ENCODE results near the gene SECISBP2.
"Not testable (repeated sequence)": the region's sequence is repeated elsewhere in the genome, so short reads cannot be mapped to it uniquely, and the experiment has no call there.

SECISBP2 gene

DNA sequence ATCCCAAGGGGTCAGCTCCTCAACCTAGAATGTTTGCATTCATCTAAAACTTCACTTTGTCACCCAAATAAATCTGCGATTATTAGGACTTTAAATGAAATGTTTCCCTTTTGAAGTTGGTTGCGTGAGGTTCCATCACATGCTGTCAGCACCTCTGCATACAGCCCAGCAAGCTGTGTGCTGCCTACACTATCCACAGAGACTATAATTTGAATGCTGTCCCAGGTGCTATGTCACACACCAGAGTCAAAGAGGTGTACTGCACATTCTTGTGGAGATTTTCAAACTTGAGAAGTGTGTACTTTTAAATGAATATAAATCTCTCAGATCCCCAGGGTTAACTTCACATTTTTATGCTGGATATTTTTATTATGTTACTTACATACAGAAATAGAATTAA lies 26.6 kb upstream of the SECISBP2 start:
- H2AFZ ChIP-seq (ENCODE audit: low read length) = no peak overlapping the region
- H3K18ac ChIP-seq (ENCODE audit: low read length) = no peak overlapping the region
- H2AK5ac ChIP-seq (ENCODE audit: low read depth, low read length) = no peak overlapping the region
- H2BK12ac ChIP-seq (ENCODE audit: low read length) = no peak overlapping the region
- no peak overlapping the region for H3K27ac ChIP-seq (replicated peaks; ENCODE audit: low read length)
- no peak overlapping the region for H3K4me3 ChIP-seq (ENCODE audit: low read length in 2 of 2)
- peaks cover 7 to 8% of the 10 kb centered on the region in 2 donors for H3K9me3 ChIP-seq (replicated peaks in 1 of 2; ENCODE audit: control insufficient read depth in 2 of 2, insufficient read depth in 1 of 2, low read depth in 1 of 2, low read length in 2 of 2)
- DNase-seq (ENCODE audit: low spot score) = no peak
- WGBS, 2 donors (ENCODE audit: extremely low coverage in 2 of 2, insufficient read length in 2 of 2, insufficient replicate concordance in 1 of 2) = no CpG with 5 or more reads among the region's 2 CpGs
- H2BK120ac ChIP-seq (ENCODE audit: low read depth, low read length) = no peak overlapping the region
- H3K27me3 ChIP-seq (ENCODE audit: control insufficient read depth in 3 of 3, insufficient read depth in 3 of 3, low read depth in 1 of 3, low read length in 3 of 3) = no peaks in the 10 kb centered on the region
- no peak overlapping the region for H3K14ac ChIP-seq (ENCODE audit: low read length)
- no peaks in the 10 kb centered on the region for H3K36me3 ChIP-seq (replicated peaks in 1 of 2; ENCODE audit: control insufficient read depth in 2 of 2, insufficient read depth in 2 of 2, low read length in 2 of 2)
- no peak overlapping the region for H4K91ac ChIP-seq (ENCODE audit: low read depth, low read length, poor library complexity)
- H3K4ac ChIP-seq (ENCODE audit: low read length) = no peak overlapping the region
- H2BK5ac ChIP-seq (ENCODE audit: low read length) = no peak overlapping the region
- H3K79me1 ChIP-seq (ENCODE audit: low read depth, low read length) = no peaks in the 10 kb centered on the region
- H4K8ac ChIP-seq (ENCODE audit: low read depth, low read length) = no peak overlapping the region
- no peak overlapping the region for H3K4me2 ChIP-seq (ENCODE audit: insufficient read depth, low read length, poor library complexity, severe bottlenecking)
- no peak overlapping the region for H2BK15ac ChIP-seq (ENCODE audit: low read length)
- no peak overlapping the region for H3K9ac ChIP-seq (ENCODE audit: low read depth, low read length, poor library complexity)
- no peak overlapping the region for H3K23ac ChIP-seq (ENCODE audit: low read depth, low read length, poor library complexity)
- peaks cover 0 to 3% of the 10 kb centered on the region in 2 donors for H3K4me1 ChIP-seq (ENCODE audit: control insufficient read depth in 2 of 2, insufficient read depth in 1 of 2, low read depth in 1 of 2, low read length in 2 of 2)

- Histone ChIP-seq H4K8ac (ENCODE audit: low read depth, low read length) (no peak overlapping the region), H3K23ac (ENCODE audit: low read depth, low read length, poor library complexity) (no peak overlapping the region), H3K4me1 (ENCODE audit: control insufficient read depth in 2 of 2, insufficient read depth in 1 of 2, low read depth in 1 of 2, low read length in 2 of 2) (peaks cover 0 to 3% of the 10 kb centered on the region in 2 donors), H3K36me3 (replicated peaks in 1 of 2; ENCODE audit: control insufficient read depth in 2 of 2, insufficient read depth in 2 of 2, low read length in 2 of 2) (no peaks in the 10 kb centered on the region), H3K27me3 (ENCODE audit: control insufficient read depth in 3 of 3, insufficient read depth in 3 of 3, low read depth in 1 of 3, low read length in 3 of 3) (no peaks in the 10 kb centered on the region), H2AFZ (ENCODE audit: low read length) (no peak overlapping the region), H3K79me1 (ENCODE audit: low read depth, low read length) (no peaks in the 10 kb centered on the region), H2BK15ac (ENCODE audit: low read length) (no peak overlapping the region), H3K4me3 (ENCODE audit: low read length in 2 of 2) (no peak overlapping the region), H2BK12ac (ENCODE audit: low read length) (no peak overlapping the region), H3K9me3 (replicated peaks in 1 of 2; ENCODE audit: control insufficient read depth in 2 of 2, insufficient read depth in 1 of 2, low read depth in 1 of 2, low read length in 2 of 2) (peaks cover 7 to 8% of the 10 kb centered on the region in 2 donors), H3K18ac (ENCODE audit: low read length) (no peak overlapping the region), H4K91ac (ENCODE audit: low read depth, low read length, poor library complexity) (no peak overlapping the region), H2BK120ac (ENCODE audit: low read depth, low read length) (no peak overlapping the region), H3K9ac (ENCODE audit: low read depth, low read length, poor library complexity) (no peak overlapping the region), H2BK5ac (ENCODE audit: low read length) (no peak overlapping the region), H3K27ac (replicated peaks; ENCODE audit: low read length) (no peak overlapping the region), H2AK5ac (ENCODE audit: low read depth, low read length) (no peak overlapping the region), H3K4ac (ENCODE audit: low read length) (no peak overlapping the region), H3K14ac (ENCODE audit: low read length) (no peak overlapping the region), H3K4me2 (ENCODE audit: insufficient read depth, low read length, poor library complexity, severe bottlenecking) (no peak overlapping the region)
- no CpG with 5 or more reads among the region's 1 CpG for WGBS, 2 donors (ENCODE audit: extremely low coverage in 2 of 2, insufficient read length in 2 of 2, insufficient replicate concordance in 1 of 2)
- no peak for DNase-seq (ENCODE audit: low spot score)
These were observed 25.3 kb upstream of the SECISBP2 start for GRCh38 chr9:89293014-89293413.

DNA sequence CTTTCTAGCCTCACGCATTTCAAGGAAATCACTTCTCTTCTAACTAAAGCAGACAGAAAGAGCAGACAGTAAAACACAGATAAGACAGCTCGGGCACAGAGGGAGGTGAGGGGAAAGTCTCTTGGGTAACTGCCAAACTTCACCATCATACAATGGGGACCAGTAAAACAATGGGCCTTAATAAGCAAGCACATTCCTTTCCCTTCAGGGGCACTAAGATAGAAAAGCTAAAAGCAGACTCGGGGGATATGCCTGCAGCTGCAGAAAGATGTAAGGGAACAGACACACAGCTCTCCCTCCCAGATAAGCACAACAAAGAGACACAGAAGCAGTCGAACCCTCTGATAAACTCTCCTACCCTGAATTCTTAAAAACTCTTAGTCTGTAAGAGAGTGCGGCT lies 22.9 kb upstream of the SECISBP2 start:
- no peaks in the 10 kb centered on the region for H3K79me1 ChIP-seq (ENCODE audit: low read depth, low read length)
- no peak overlapping the region for H2BK5ac ChIP-seq (ENCODE audit: low read length)
- H4K8ac ChIP-seq (ENCODE audit: low read depth, low read length) = no peak overlapping the region
- no peak overlapping the region for H4K91ac ChIP-seq (ENCODE audit: low read depth, low read length, poor library complexity)
- no peak overlapping the region for H2BK12ac ChIP-seq (ENCODE audit: low read length)
- H2BK15ac ChIP-seq (ENCODE audit: low read length) = no peak overlapping the region
- H3K4me3 ChIP-seq (ENCODE audit: low read length in 2 of 2) = no peak overlapping the region
- H3K23ac ChIP-seq (ENCODE audit: low read depth, low read length, poor library complexity) = no peak overlapping the region
- H3K9ac ChIP-seq (ENCODE audit: low read depth, low read length, poor library complexity) = no peak overlapping the region
- DNase-seq (ENCODE audit: low spot score) = no peak
- H3K27ac ChIP-seq (replicated peaks; ENCODE audit: low read length) = peak overlapping the region; percentile 54
- no peak overlapping the region for H3K4ac ChIP-seq (ENCODE audit: low read length)
- H2AFZ ChIP-seq (ENCODE audit: low read length) = peak overlapping the region; percentile 51
- H3K27me3 ChIP-seq (ENCODE audit: control insufficient read depth in 3 of 3, insufficient read depth in 3 of 3, low read depth in 1 of 3, low read length in 3 of 3) = no peaks in the 10 kb centered on the region
- H3K18ac ChIP-seq (ENCODE audit: low read length) = no peak overlapping the region
- no peak overlapping the region for H3K4me2 ChIP-seq (ENCODE audit: insufficient read depth, low read length, poor library complexity, severe bottlenecking)
- no peaks in the 10 kb centered on the region for H3K36me3 ChIP-seq (replicated peaks in 1 of 2; ENCODE audit: control insufficient read depth in 2 of 2, insufficient read depth in 2 of 2, low read length in 2 of 2)
- H2BK120ac ChIP-seq (ENCODE audit: low read depth, low read length) = no peak overlapping the region
- no peak overlapping the region for H2AK5ac ChIP-seq (ENCODE audit: low read depth, low read length)
- H3K9me3 ChIP-seq (replicated peaks in 1 of 2; ENCODE audit: control insufficient read depth in 2 of 2, insufficient read depth in 1 of 2, low read depth in 1 of 2, low read length in 2 of 2) = peaks cover 7 to 8% of the 10 kb centered on the region in 2 donors
- WGBS, 2 donors (ENCODE audit: extremely low coverage in 2 of 2, insufficient read length in 2 of 2, insufficient replicate concordance in 1 of 2) = no CpG with 5 or more reads among the region's 5 CpGs
- H3K4me1 ChIP-seq (ENCODE audit: control insufficient read depth in 2 of 2, insufficient read depth in 1 of 2, low read depth in 1 of 2, low read length in 2 of 2) = no peaks in the 10 kb centered on the region
- no peak overlapping the region for H3K14ac ChIP-seq (ENCODE audit: low read length)

DNA sequence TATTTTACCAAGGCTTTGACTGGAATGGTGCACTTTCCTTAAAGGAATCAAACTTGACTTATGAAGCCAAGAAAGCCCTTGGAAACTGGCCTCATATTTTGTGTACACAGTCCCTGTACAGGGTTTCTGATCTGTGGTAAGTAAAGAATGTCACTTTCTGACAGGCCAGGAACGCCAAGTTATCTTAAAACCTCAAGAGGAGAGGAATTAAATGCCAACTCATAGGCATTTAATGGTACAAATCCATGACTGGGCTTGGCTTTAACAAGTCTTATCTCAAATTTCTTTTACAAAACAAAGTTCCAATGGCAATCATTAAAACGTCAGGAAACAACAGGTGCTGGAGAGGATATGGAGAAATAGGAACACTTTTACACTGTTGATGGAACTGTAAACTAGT lies 16.3 kb upstream of the SECISBP2 start:
- not testable (repeated sequence) for H3K4ac ChIP-seq (ENCODE audit: low read length); H3K27me3 ChIP-seq (ENCODE audit: control insufficient read depth in 3 of 3, insufficient read depth in 3 of 3, low read depth in 1 of 3, low read length in 3 of 3); H2AK5ac ChIP-seq (ENCODE audit: low read depth, low read length); H3K27ac ChIP-seq (replicated peaks; ENCODE audit: low read length); H3K79me1 ChIP-seq (ENCODE audit: low read depth, low read length); H2BK5ac ChIP-seq (ENCODE audit: low read length); H3K9ac ChIP-seq (ENCODE audit: low read depth, low read length, poor library complexity); H2BK12ac ChIP-seq (ENCODE audit: low read length); H2BK120ac ChIP-seq (ENCODE audit: low read depth, low read length); H3K36me3 ChIP-seq (replicated peaks in 1 of 2; ENCODE audit: control insufficient read depth in 2 of 2, insufficient read depth in 2 of 2, low read length in 2 of 2); H3K23ac ChIP-seq (ENCODE audit: low read depth, low read length, poor library complexity); H3K18ac ChIP-seq (ENCODE audit: low read length); H4K8ac ChIP-seq (ENCODE audit: low read depth, low read length); H3K4me2 ChIP-seq (ENCODE audit: insufficient read depth, low read length, poor library complexity, severe bottlenecking); DNase-seq (ENCODE audit: low spot score); H2BK15ac ChIP-seq (ENCODE audit: low read length); H3K14ac ChIP-seq (ENCODE audit: low read length); H3K9me3 ChIP-seq (replicated peaks in 1 of 2; ENCODE audit: control insufficient read depth in 2 of 2, insufficient read depth in 1 of 2, low read depth in 1 of 2, low read length in 2 of 2); H3K4me1 ChIP-seq (ENCODE audit: control insufficient read depth in 2 of 2, insufficient read depth in 1 of 2, low read depth in 1 of 2, low read length in 2 of 2); H2AFZ ChIP-seq (ENCODE audit: low read length); H4K91ac ChIP-seq (ENCODE audit: low read depth, low read length, poor library complexity); H3K4me3 ChIP-seq (ENCODE audit: low read length in 2 of 2)
- WGBS, 2 donors (ENCODE audit: extremely low coverage in 2 of 2, insufficient read length in 2 of 2, insufficient replicate concordance in 1 of 2) = no CpG with 5 or more reads among the region's 2 CpGs
